Neural progenitor cell (in vitro differentiated cells): Measurements from ENCODE around the gene MAB21L4.

Experiments
- EZH2 ChIP-seq: fragments of 200-600 bp; sonication (generic); IDR thresholded peaks from 2 replicates; pipeline ENCODE4 v1.6.1; 2017; ENCODE audit warnings: antibody characterized with exemption, mild to moderate bottlenecking, moderate library complexity
- EZH2phosphoT487 ChIP-seq: fragments of 200-600 bp; sonication (generic); IDR thresholded peaks from 2 replicates; pipeline ENCODE4 v1.6.1; 2017; ENCODE audit warnings: antibody characterized with exemption
- TF ChIP-seq, protein P1 (sequence below): fragments of 200-600 bp; sonication (generic); IDR thresholded peaks from 2 replicates; pipeline ENCODE4 v1.5.1; 2017; ENCODE audit warnings: antibody characterized with exemption, mild to moderate bottlenecking

DNA sequence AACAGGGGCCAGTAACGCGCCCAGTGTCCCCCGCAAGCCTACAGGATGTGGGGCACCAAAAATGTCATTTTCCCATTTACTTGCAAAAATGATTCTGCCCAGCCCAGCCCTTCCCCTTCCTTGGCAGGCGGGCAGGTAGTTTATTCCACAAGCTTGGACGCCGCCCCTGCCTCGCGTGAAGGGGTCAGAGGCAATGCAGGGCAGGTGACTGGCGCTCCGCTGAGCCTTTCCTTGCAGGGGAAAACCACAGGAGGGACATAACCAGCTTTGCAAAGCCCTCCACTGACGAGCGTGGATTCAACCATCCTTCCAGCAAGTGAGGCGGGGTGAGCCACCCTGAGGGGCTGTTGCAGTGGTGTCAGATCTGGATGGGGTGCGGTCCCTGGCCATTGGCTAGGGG lies 5.3 kb downstream of the MAB21L4 start:
- TF ChIP-seq, protein P1, sequence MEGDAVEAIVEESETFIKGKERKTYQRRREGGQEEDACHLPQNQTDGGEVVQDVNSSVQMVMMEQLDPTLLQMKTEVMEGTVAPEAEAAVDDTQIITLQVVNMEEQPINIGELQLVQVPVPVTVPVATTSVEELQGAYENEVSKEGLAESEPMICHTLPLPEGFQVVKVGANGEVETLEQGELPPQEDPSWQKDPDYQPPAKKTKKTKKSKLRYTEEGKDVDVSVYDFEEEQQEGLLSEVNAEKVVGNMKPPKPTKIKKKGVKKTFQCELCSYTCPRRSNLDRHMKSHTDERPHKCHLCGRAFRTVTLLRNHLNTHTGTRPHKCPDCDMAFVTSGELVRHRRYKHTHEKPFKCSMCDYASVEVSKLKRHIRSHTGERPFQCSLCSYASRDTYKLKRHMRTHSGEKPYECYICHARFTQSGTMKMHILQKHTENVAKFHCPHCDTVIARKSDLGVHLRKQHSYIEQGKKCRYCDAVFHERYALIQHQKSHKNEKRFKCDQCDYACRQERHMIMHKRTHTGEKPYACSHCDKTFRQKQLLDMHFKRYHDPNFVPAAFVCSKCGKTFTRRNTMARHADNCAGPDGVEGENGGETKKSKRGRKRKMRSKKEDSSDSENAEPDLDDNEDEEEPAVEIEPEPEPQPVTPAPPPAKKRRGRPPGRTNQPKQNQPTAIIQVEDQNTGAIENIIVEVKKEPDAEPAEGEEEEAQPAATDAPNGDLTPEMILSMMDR = no peak
- TF ChIP-seq EZH2 (no peak), EZH2phosphoT487 (no peak)
